ENCODE results near the gene ERG.

Gene ERG

GRCh38 chr21:38388203-38388602 is 110.1 kb downstream of the ERG start:
- no peak for DNase-seq

- DNase-seq = peak; percentile 88
Observed at GRCh38 chr21:38386967-38387366, 111.3 kb downstream of the ERG start.

GRCh38 chr21:38385427-38386175 is 112.7 kb downstream of the ERG start:
- DNase-seq = no peak

- peak; percentile 88 for DNase-seq
Observed at GRCh38 chr21:38384675-38385426, 113.4 kb downstream of the ERG start.

- no peak for DNase-seq
Observed at GRCh38 chr21:38384238-38384560, 114.1 kb downstream of the ERG start.

GRCh38 chr21:38383411-38384237 is 114.7 kb downstream of the ERG start:
- DNase-seq = no peak

GRCh38 chr21:38380481-38381137 is 117.7 kb downstream of the ERG start:
- peak; percentile 42 for DNase-seq

GRCh38 chr21:38379147-38379546 is 119.1 kb downstream of the ERG start:
- DNase-seq = no peak

GRCh38 chr21:38377165-38378088 is 120.8 kb downstream of the ERG start:
- no peak for DNase-seq

- no peak for DNase-seq
Observed at GRCh38 chr21:38376693-38377092, 121.6 kb downstream of the ERG start.

GRCh38 chr21:38376235-38376634 is 122.0 kb downstream of the ERG start:
- DNase-seq = no peak

- peak; percentile 18 for DNase-seq
Observed at GRCh38 chr21:38367646-38368045, 130.6 kb downstream of the ERG start.

- DNase-seq = no peak
Observed at GRCh38 chr21:38365521-38365920, 132.8 kb downstream of the ERG start.

GRCh38 chr21:38363693-38364092 is 134.6 kb downstream of the ERG start:
- DNase-seq = peak; percentile 11

- no peak for DNase-seq
Observed at GRCh38 chr21:38361324-38361723, 137.0 kb downstream of the ERG start.

- DNase-seq = no peak
Observed at GRCh38 chr21:38359835-38360234, 138.4 kb downstream of the ERG start.

- DNase-seq = no peak
Observed at GRCh38 chr21:38359090-38359489, 139.2 kb downstream of the ERG start.

- DNase-seq = no peak
Observed at GRCh38 chr21:38358666-38359065, 139.6 kb downstream of the ERG start.

- no peak for DNase-seq
Observed at GRCh38 chr21:38358098-38358497, 140.2 kb downstream of the ERG start.

GRCh38 chr21:38356883-38357625 is 141.2 kb downstream of the ERG start:
- DNase-seq = no peak
